ENCODE measurements around the gene UST. TPM values are rescaled to one million over a fixed set of nuclear protein-coding genes. Genes with fewer than 3 reads are reported as not detected.

Gene UST
- total and polyA plus RNA-seq, 2 donors (not counting 1 experiment from before 2014, with no cell fraction given): 7.3 to 16.9 TPM

DNA sequence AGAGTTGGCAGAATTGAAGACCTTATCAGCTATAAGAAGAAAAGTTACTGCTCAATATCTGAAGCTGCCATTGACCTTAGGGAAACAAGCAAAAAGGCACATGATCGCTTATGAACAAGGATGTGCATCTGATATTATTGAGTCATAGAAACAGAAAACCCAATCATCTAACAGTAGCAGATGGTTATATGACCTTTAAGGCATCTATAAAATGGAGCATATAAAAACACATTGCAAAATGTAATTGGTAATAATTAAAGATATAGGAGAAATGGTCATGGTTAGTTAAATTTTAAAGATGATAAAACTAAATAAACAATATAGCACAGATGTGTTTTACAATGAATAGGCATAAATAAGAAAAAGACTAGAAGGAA lies 310.6 kb downstream of the UST start:
- Mint-ChIP-seq H3K27me3 (no peaks in the 10 kb centered on the region), H3K4me1 (peaks cover 50% of the 10 kb centered on the region), H3K4me3 (no peak overlapping the region), H3K27ac (no peak overlapping the region), H3K9me3 (ENCODE audit: insufficient read depth) (no peaks in the 10 kb centered on the region)
- POLR2A ChIA-PET: no interaction called here
- DNase-seq (no peak), ATAC-seq (ENCODE audit: low read depth) (no peak)
- no peaks in the 10 kb centered on the region for H3K9me3 ChIP-seq (ENCODE audit: control extremely low read depth in 1 of 3, control insufficient read depth in 2 of 3, insufficient read depth in 1 of 3, low read length in 2 of 3)
- intact Hi-C loops (cut with micrococcal nuclease): no loop called here
- CTCF ChIA-PET: interaction anchor here (0.6 to 1.8 kb wide), 3 partner anchors 22 to 375 kb away, joined by 3 read pairs; no protein-coding TSS in a partner anchor
- H4K20me1 ChIP-seq (ENCODE audit: control insufficient read depth, insufficient read depth, low read length, poor library complexity, severe bottlenecking): no peaks in the 10 kb centered on the region
- H3K4me1 ChIP-seq (ENCODE audit: control insufficient read depth in 2 of 2, insufficient read depth in 2 of 2, low read length in 2 of 2): peaks cover 27 to 46% of the 10 kb centered on the region in 2 donors
- no peak overlapping the region for H3K4me3 ChIP-seq (ENCODE audit: control extremely low read depth in 1 of 5, extremely low read depth in 1 of 5, insufficient read depth in 1 of 5, low read depth in 2 of 5, low read length in 4 of 5)
- no CpG with 5 or more reads among the region's 1 CpG for WGBS (ENCODE audit: insufficient coverage)
- H3K9ac ChIP-seq (ENCODE audit: low read length): no peak overlapping the region
- H3K4me2 ChIP-seq (replicated peaks; ENCODE audit: low read depth, low read length, poor library complexity, severe bottlenecking): no peak overlapping the region
- no peaks in the 10 kb centered on the region for H3K36me3 ChIP-seq (replicated peaks in 1 of 2; ENCODE audit: control extremely low read depth in 1 of 2, control insufficient read depth in 1 of 2, extremely low read depth in 1 of 2, insufficient read depth in 2 of 2, low read length in 1 of 2)
- H2AFZ ChIP-seq (ENCODE audit: insufficient read depth, low read depth, low read length, poor library complexity, severe bottlenecking): no peak overlapping the region
- H3K79me2 ChIP-seq (ENCODE audit: control insufficient read depth, insufficient read depth, low read length): no peaks in the 10 kb centered on the region
- no peaks in the 10 kb centered on the region for H3K27me3 ChIP-seq (replicated peaks in 1 of 4; ENCODE audit: control extremely low read depth in 1 of 4, control insufficient read depth in 3 of 4, insufficient read depth in 4 of 4, low read length in 3 of 4)
- TF ChIP-seq, protein P1, sequence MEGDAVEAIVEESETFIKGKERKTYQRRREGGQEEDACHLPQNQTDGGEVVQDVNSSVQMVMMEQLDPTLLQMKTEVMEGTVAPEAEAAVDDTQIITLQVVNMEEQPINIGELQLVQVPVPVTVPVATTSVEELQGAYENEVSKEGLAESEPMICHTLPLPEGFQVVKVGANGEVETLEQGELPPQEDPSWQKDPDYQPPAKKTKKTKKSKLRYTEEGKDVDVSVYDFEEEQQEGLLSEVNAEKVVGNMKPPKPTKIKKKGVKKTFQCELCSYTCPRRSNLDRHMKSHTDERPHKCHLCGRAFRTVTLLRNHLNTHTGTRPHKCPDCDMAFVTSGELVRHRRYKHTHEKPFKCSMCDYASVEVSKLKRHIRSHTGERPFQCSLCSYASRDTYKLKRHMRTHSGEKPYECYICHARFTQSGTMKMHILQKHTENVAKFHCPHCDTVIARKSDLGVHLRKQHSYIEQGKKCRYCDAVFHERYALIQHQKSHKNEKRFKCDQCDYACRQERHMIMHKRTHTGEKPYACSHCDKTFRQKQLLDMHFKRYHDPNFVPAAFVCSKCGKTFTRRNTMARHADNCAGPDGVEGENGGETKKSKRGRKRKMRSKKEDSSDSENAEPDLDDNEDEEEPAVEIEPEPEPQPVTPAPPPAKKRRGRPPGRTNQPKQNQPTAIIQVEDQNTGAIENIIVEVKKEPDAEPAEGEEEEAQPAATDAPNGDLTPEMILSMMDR (IDR thresholded peaks at IDR 0.05): no peak
- TF ChIP-seq EZH2 (IDR thresholded peaks at IDR 0.05; ENCODE audit: borderline replicate concordance, insufficient read depth, low read depth, low read length, poor library complexity, severe bottlenecking): no peak
- H3K27ac ChIP-seq (ENCODE audit: low read length in 2 of 2): no peak overlapping the region

- Histone ChIP-seq H3K9ac (ENCODE audit: low read length) (no peak overlapping the region), H2AFZ (ENCODE audit: insufficient read depth, low read depth, low read length, poor library complexity, severe bottlenecking) (no peak overlapping the region), H3K36me3 (replicated peaks in 1 of 2; ENCODE audit: control extremely low read depth in 1 of 2, control insufficient read depth in 1 of 2, extremely low read depth in 1 of 2, insufficient read depth in 2 of 2, low read length in 1 of 2) (no peaks in the 10 kb centered on the region), H3K4me3 (ENCODE audit: control extremely low read depth in 1 of 5, extremely low read depth in 1 of 5, insufficient read depth in 1 of 5, low read depth in 2 of 5, low read length in 4 of 5) (no peak overlapping the region), H3K27me3 (replicated peaks in 1 of 4; ENCODE audit: control extremely low read depth in 1 of 4, control insufficient read depth in 3 of 4, insufficient read depth in 4 of 4, low read length in 3 of 4) (no peaks in the 10 kb centered on the region), H4K20me1 (ENCODE audit: control insufficient read depth, insufficient read depth, low read length, poor library complexity, severe bottlenecking) (no peaks in the 10 kb centered on the region), H3K4me1 (ENCODE audit: control insufficient read depth in 2 of 2, insufficient read depth in 2 of 2, low read length in 2 of 2) (peaks cover 22 to 40% of the 10 kb centered on the region in 2 donors), H3K9me3 (ENCODE audit: control extremely low read depth in 1 of 3, control insufficient read depth in 2 of 3, insufficient read depth in 1 of 3, low read length in 2 of 3) (no peaks in the 10 kb centered on the region), H3K79me2 (ENCODE audit: control insufficient read depth, insufficient read depth, low read length) (no peaks in the 10 kb centered on the region), H3K27ac (ENCODE audit: low read length in 2 of 2) (no peak overlapping the region), H3K4me2 (replicated peaks; ENCODE audit: low read depth, low read length, poor library complexity, severe bottlenecking) (no peak overlapping the region)
- ChIA-PET POLR2A (no interaction called here), CTCF (interaction anchor here (0.7 to 2.6 kb wide), 3 partner anchors 31 to 425 kb away, joined by 3 to 7 read pairs (median 3); partner anchors contain the start of gene ZC3H12D)
- DNase-seq (no peak), ATAC-seq (ENCODE audit: low read depth) (no peak)
- 87% methylated on average over 4 of the region's 7 CpGs for WGBS (ENCODE audit: insufficient coverage)
- Mint-ChIP-seq H3K27me3 (no peaks in the 10 kb centered on the region), H3K4me1 (peaks cover 39% of the 10 kb centered on the region), H3K27ac (peak overlapping the region; percentile 22), H3K9me3 (ENCODE audit: insufficient read depth) (no peaks in the 10 kb centered on the region), H3K4me3 (no peak overlapping the region)
- TF ChIP-seq, protein P1 (IDR thresholded peaks at IDR 0.05): no peak
- no peak for TF ChIP-seq EZH2 (IDR thresholded peaks at IDR 0.05; ENCODE audit: borderline replicate concordance, insufficient read depth, low read depth, low read length, poor library complexity, severe bottlenecking)
- intact Hi-C loops (cut with micrococcal nuclease): no loop called here
Observed at GRCh38 chr6:149059557-149059956, 312.7 kb downstream of the UST start.
